ENCODE data around the gene THUMPD2. TPM values are rescaled to one million over a fixed set of nuclear protein-coding genes. Genes with fewer than 3 reads are reported as not detected.

THUMPD2 gene
- polyA plus RNA-seq, 1 experiment: 4.1 TPM

- no peak overlapping the region for H3K4me3 ChIP-seq (ENCODE audit: low read depth, low read length)
- H3K36me3 ChIP-seq (ENCODE audit: control insufficient read depth, insufficient read depth, low read length): no peaks in the 10 kb centered on the region
- TF ChIP-seq CTCF (IDR thresholded peaks at IDR 0.05; ENCODE audit: insufficient read depth, low read depth, low read length): no peak
- ChIA-PET CTCF (interaction anchor here (1.5 to 1.7 kb wide), 2 partner anchors 12 to 19 kb away, joined by 4 to 5 read pairs; no protein-coding TSS in a partner anchor), POLR2A (no interaction called here)
- no peaks in the 10 kb centered on the region for H3K27me3 ChIP-seq (ENCODE audit: control insufficient read depth, insufficient read depth, low read length)
- no peak for DNase-seq (ENCODE audit: low read depth)
Measured at GRCh38 chr2:39715822-39716221, 63.2 kb downstream of the THUMPD2 start.

- TF ChIP-seq CTCF (IDR thresholded peaks at IDR 0.05; ENCODE audit: insufficient read depth, low read depth, low read length): no peak
- ChIA-PET POLR2A (no interaction called here), CTCF (interaction anchor here (0.9 to 1.7 kb wide), 3 partner anchors 12 to 19 kb away, joined by 3 to 5 read pairs (median 4); no protein-coding TSS in a partner anchor)
- H3K36me3 ChIP-seq (ENCODE audit: control insufficient read depth, insufficient read depth, low read length): no peaks in the 10 kb centered on the region
- no peaks in the 10 kb centered on the region for H3K27me3 ChIP-seq (ENCODE audit: control insufficient read depth, insufficient read depth, low read length)
- no peak for DNase-seq (ENCODE audit: low read depth)
- no peak overlapping the region for H3K4me3 ChIP-seq (ENCODE audit: low read depth, low read length)
Measured at GRCh38 chr2:39715095-39715494, 64.0 kb downstream of the THUMPD2 start.

GRCh38 chr2:39712953-39713352 lies 66.1 kb downstream of the THUMPD2 start:
- no peak for TF ChIP-seq CTCF (IDR thresholded peaks at IDR 0.05; ENCODE audit: insufficient read depth, low read depth, low read length)
- Histone ChIP-seq H3K4me3 (ENCODE audit: low read depth, low read length) (no peak overlapping the region), H3K27me3 (ENCODE audit: control insufficient read depth, insufficient read depth, low read length) (no peaks in the 10 kb centered on the region), H3K36me3 (ENCODE audit: control insufficient read depth, insufficient read depth, low read length) (no peaks in the 10 kb centered on the region)
- ChIA-PET CTCF (interaction anchor here (1.8 kb wide), 1 partner anchor 17 kb away, joined by 4 read pairs; no protein-coding TSS in a partner anchor), POLR2A (no interaction called here)
- DNase-seq (ENCODE audit: low read depth): no peak

- Histone ChIP-seq H3K27me3 (ENCODE audit: control insufficient read depth, insufficient read depth, low read length) (no peaks in the 10 kb centered on the region), H3K4me3 (ENCODE audit: low read depth, low read length) (no peak overlapping the region), H3K36me3 (ENCODE audit: control insufficient read depth, insufficient read depth, low read length) (no peaks in the 10 kb centered on the region)
- TF ChIP-seq CTCF (IDR thresholded peaks at IDR 0.05; ENCODE audit: insufficient read depth, low read depth, low read length): no peak
- ChIA-PET CTCF (interaction anchor here (0.8 kb wide), 1 partner anchor 10 kb away, joined by 3 read pairs; no protein-coding TSS in a partner anchor), POLR2A (no interaction called here)
- DNase-seq (ENCODE audit: low read depth): no peak
Measured at GRCh38 chr2:39710807-39711206, 68.3 kb downstream of the THUMPD2 start.

- H3K27me3 ChIP-seq (ENCODE audit: control insufficient read depth, insufficient read depth, low read length): no peaks in the 10 kb centered on the region
- no peak for DNase-seq (ENCODE audit: low read depth)
- no peak for TF ChIP-seq CTCF (IDR thresholded peaks at IDR 0.05; ENCODE audit: insufficient read depth, low read depth, low read length)
- ChIA-PET CTCF (no interaction called here), POLR2A (no interaction called here)
- no peaks in the 10 kb centered on the region for H3K36me3 ChIP-seq (ENCODE audit: control insufficient read depth, insufficient read depth, low read length)
- H3K4me3 ChIP-seq (ENCODE audit: low read depth, low read length): no peak overlapping the region
Measured at GRCh38 chr2:39708003-39708402, 71.1 kb downstream of the THUMPD2 start.

All from BJ (cell line).